ENCODE results near the gene SYT1.

DNA sequence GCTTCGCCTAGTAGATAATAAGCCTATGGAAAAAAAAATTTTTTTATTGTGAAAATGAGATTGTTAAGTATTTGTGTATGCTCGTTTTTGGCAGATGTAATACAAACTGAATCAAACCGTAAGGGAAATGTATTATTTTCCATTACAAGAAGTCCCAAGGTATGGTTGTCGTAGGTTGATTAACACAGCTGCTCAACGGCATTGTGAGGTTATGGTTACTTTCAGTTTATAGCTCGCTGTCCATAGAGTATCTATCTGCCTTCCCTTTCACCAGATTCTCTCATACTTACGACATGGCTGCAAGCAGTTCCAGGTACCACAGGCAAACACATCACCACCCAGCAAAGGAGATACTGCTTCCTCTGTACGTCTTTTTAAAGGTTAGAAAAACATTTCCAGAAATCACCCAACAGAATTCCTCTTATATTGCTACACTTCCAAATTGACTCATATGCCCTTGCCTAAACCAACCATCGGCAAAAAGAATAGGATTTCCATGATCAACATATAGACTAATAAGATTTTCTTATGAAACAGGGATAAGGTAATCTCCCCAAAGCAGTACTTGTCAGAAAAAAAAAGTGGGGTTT is 338.6 kb downstream of the SYT1 start:
- TF ChIP-seq, protein P1, sequence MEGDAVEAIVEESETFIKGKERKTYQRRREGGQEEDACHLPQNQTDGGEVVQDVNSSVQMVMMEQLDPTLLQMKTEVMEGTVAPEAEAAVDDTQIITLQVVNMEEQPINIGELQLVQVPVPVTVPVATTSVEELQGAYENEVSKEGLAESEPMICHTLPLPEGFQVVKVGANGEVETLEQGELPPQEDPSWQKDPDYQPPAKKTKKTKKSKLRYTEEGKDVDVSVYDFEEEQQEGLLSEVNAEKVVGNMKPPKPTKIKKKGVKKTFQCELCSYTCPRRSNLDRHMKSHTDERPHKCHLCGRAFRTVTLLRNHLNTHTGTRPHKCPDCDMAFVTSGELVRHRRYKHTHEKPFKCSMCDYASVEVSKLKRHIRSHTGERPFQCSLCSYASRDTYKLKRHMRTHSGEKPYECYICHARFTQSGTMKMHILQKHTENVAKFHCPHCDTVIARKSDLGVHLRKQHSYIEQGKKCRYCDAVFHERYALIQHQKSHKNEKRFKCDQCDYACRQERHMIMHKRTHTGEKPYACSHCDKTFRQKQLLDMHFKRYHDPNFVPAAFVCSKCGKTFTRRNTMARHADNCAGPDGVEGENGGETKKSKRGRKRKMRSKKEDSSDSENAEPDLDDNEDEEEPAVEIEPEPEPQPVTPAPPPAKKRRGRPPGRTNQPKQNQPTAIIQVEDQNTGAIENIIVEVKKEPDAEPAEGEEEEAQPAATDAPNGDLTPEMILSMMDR (IDR thresholded peaks at IDR 0.05; ENCODE audit: extremely low read depth in 1 of 2, insufficient read depth in 1 of 2, low read depth in 1 of 2, low read length in 2 of 2) = no peak
- TF ChIP-seq POLR2AphosphoS5 (IDR thresholded peaks at IDR 0.05; ENCODE audit: insufficient read depth, low read depth, low read length) = no peak
- TF ChIP-seq MYC (IDR thresholded peaks at IDR 0.05; ENCODE audit: low read depth, low read length) = no peak
- TF ChIP-seq JUN (IDR thresholded peaks at IDR 0.05; ENCODE audit: borderline replicate concordance, insufficient read depth, insufficient read length, low read depth) = no peak
- TF ChIP-seq, protein P2, sequence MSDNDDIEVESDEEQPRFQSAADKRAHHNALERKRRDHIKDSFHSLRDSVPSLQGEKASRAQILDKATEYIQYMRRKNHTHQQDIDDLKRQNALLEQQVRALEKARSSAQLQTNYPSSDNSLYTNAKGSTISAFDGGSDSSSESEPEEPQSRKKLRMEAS (IDR thresholded peaks at IDR 0.05; ENCODE audit: insufficient read depth, insufficient read length) = no peak
- no peak for TF ChIP-seq EZH2 (IDR thresholded peaks at IDR 0.05; ENCODE audit: borderline replicate concordance, low read depth, low read length, severe bottlenecking)
- no peak for TF ChIP-seq POLR2A (IDR thresholded peaks at IDR 0.05; ENCODE audit: low read depth, low read length)

Data from endothelial cell of umbilical vein (primary cell).